ENCODE data around the gene POMGNT1. TPM values are rescaled to one million over a fixed set of nuclear protein-coding genes. Genes with fewer than 3 reads are reported as not detected.

Gene POMGNT1
- total RNA-seq, 2 experiments from 2014 or later: 30.8 to 37.3 TPM

GRCh38 chr1:46158312-46159281 lies 39.6 kb downstream of the POMGNT1 start:
- intact Hi-C loops (cut with micrococcal nuclease; ENCODE audit: unreplicated experiment): no loop called here
- DNase-seq (ENCODE audit: low spot score): no peak
- Histone ChIP-seq H2AFZ (ENCODE audit: low read length) (no peak overlapping the region), H3K36me3 (ENCODE audit: insufficient read depth, low read length) (no peaks in the 10 kb centered on the region), H4K20me1 (ENCODE audit: insufficient read depth, low read length) (no peaks in the 10 kb centered on the region), H3K27ac (ENCODE audit: low read depth, low read length, poor library complexity, severe bottlenecking) (no peak overlapping the region), H3K4me1 (ENCODE audit: insufficient read depth, low read length, poor library complexity, severe bottlenecking) (peaks cover 16% of the 10 kb centered on the region), H3K4me3 (ENCODE audit: low read depth, low read length, poor library complexity, severe bottlenecking) (no peak overlapping the region), H3K79me2 (ENCODE audit: insufficient read depth, low read depth, low read length) (no peaks in the 10 kb centered on the region), H3K9me2 (ENCODE audit: insufficient read depth, low read length) (no peaks in the 10 kb centered on the region), H3K4me2 (ENCODE audit: low read length) (no peak overlapping the region), H3K9me3 (ENCODE audit: low read length) (no peaks in the 10 kb centered on the region)
- no TSS peak for BruUV-seq (replicated peaks)
- ChIA-PET POLR2A (interaction anchor here (1.0 kb wide), 1 partner anchor 53 kb away, joined by 3 read pairs; no protein-coding TSS in a partner anchor), CTCF (ENCODE audit: unreplicated experiment) (no interaction called here)
- TF ChIP-seq CTCF (conservative IDR thresholded peaks at IDR 0.05; ENCODE audit: low read length) (no peak), EZH2phosphoT487 (IDR thresholded peaks at IDR 0.05; ENCODE audit: borderline replicate concordance, low read depth, low read length) (no peak)

GRCh38 chr1:46157916-46158311 lies 40.3 kb downstream of the POMGNT1 start:
- Histone ChIP-seq H3K4me1 (ENCODE audit: insufficient read depth, low read length, poor library complexity, severe bottlenecking) (peaks cover 16% of the 10 kb centered on the region), H4K20me1 (ENCODE audit: insufficient read depth, low read length) (no peaks in the 10 kb centered on the region), H3K27ac (ENCODE audit: low read depth, low read length, poor library complexity, severe bottlenecking) (no peak overlapping the region), H3K36me3 (ENCODE audit: insufficient read depth, low read length) (no peaks in the 10 kb centered on the region), H2AFZ (ENCODE audit: low read length) (no peak overlapping the region), H3K4me2 (ENCODE audit: low read length) (no peak overlapping the region), H3K9me3 (ENCODE audit: low read length) (no peaks in the 10 kb centered on the region), H3K79me2 (ENCODE audit: insufficient read depth, low read depth, low read length) (no peaks in the 10 kb centered on the region), H3K4me3 (ENCODE audit: low read depth, low read length, poor library complexity, severe bottlenecking) (no peak overlapping the region), H3K9me2 (ENCODE audit: insufficient read depth, low read length) (no peaks in the 10 kb centered on the region)
- TF ChIP-seq EZH2phosphoT487 (IDR thresholded peaks at IDR 0.05; ENCODE audit: borderline replicate concordance, low read depth, low read length) (no peak), CTCF (conservative IDR thresholded peaks at IDR 0.05; ENCODE audit: low read length) (no peak)
- intact Hi-C loops (cut with micrococcal nuclease; ENCODE audit: unreplicated experiment): no loop called here
- POLR2A ChIA-PET: interaction anchor here (1.0 to 1.4 kb wide), 3 partner anchors 9 to 52 kb away, joined by 3 to 9 read pairs (median 3); partner anchors contain the start of gene PIK3R3
- BruUV-seq (replicated peaks): no TSS peak
- CTCF ChIA-PET (ENCODE audit: unreplicated experiment): no interaction called here
- no peak for DNase-seq (ENCODE audit: low spot score)

GRCh38 chr1:46153732-46154131 lies 44.5 kb downstream of the POMGNT1 start:
- DNase-seq (ENCODE audit: low spot score): no peak
- Histone ChIP-seq H3K79me2 (ENCODE audit: insufficient read depth, low read depth, low read length) (no peaks in the 10 kb centered on the region), H3K9me3 (ENCODE audit: low read length) (no peaks in the 10 kb centered on the region), H3K4me3 (ENCODE audit: low read depth, low read length, poor library complexity, severe bottlenecking) (no peak overlapping the region), H4K20me1 (ENCODE audit: insufficient read depth, low read length) (no peaks in the 10 kb centered on the region), H3K36me3 (ENCODE audit: insufficient read depth, low read length) (no peaks in the 10 kb centered on the region), H3K9me2 (ENCODE audit: insufficient read depth, low read length) (no peaks in the 10 kb centered on the region), H3K4me2 (ENCODE audit: low read length) (no peak overlapping the region), H2AFZ (ENCODE audit: low read length) (no peak overlapping the region), H3K4me1 (ENCODE audit: insufficient read depth, low read length, poor library complexity, severe bottlenecking) (no peaks in the 10 kb centered on the region), H3K27ac (ENCODE audit: low read depth, low read length, poor library complexity, severe bottlenecking) (no peak overlapping the region)
- ChIA-PET POLR2A (interaction anchor here (0.6 kb wide), 1 partner anchor 18 kb away, joined by 7 read pairs; no protein-coding TSS in a partner anchor), CTCF (ENCODE audit: unreplicated experiment) (no interaction called here)
- BruUV-seq (replicated peaks): no TSS peak
- intact Hi-C loops (cut with micrococcal nuclease; ENCODE audit: unreplicated experiment): no loop called here
- TF ChIP-seq EZH2phosphoT487 (IDR thresholded peaks at IDR 0.05; ENCODE audit: borderline replicate concordance, low read depth, low read length) (no peak), CTCF (conservative IDR thresholded peaks at IDR 0.05; ENCODE audit: low read length) (no peak)

Measured in OCI-LY7 (cell line).